ENCODE data around the gene DRAM2. TPM values are rescaled to one million over a fixed set of nuclear protein-coding genes. Genes with fewer than 3 reads are reported as not detected.

DRAM2 gene
- total RNA-seq, 4 donors from 2014 or later, result 28.7 to 31.6 (median 30.0) TPM

GRCh38 chr1:111116496-111116895, 23.4 kb downstream of the DRAM2 start:
- DNase-seq (ENCODE audit: extremely low spot score), result no peak
- Histone ChIP-seq H3K4me1 (no peaks in the 10 kb centered on the region), H3K9me3 (no peaks in the 10 kb centered on the region), H3K36me3 (peaks cover 26 to 66% (median 38%) of the 10 kb centered on the region in 4 donors), H3K4me3 (no peak overlapping the region), H3K27me3 (no peaks in the 10 kb centered on the region), H3K27ac (replicated peaks in 1 of 4) (no peak overlapping the region)
- intact Hi-C loops (cut with DNase I), result no loop called here
- TF ChIP-seq POLR2A (IDR thresholded peaks at IDR 0.05; ENCODE audit: low read depth), result no peak
- TF ChIP-seq EP300 (IDR thresholded peaks at IDR 0.05), result no peak
- TF ChIP-seq, protein P1, sequence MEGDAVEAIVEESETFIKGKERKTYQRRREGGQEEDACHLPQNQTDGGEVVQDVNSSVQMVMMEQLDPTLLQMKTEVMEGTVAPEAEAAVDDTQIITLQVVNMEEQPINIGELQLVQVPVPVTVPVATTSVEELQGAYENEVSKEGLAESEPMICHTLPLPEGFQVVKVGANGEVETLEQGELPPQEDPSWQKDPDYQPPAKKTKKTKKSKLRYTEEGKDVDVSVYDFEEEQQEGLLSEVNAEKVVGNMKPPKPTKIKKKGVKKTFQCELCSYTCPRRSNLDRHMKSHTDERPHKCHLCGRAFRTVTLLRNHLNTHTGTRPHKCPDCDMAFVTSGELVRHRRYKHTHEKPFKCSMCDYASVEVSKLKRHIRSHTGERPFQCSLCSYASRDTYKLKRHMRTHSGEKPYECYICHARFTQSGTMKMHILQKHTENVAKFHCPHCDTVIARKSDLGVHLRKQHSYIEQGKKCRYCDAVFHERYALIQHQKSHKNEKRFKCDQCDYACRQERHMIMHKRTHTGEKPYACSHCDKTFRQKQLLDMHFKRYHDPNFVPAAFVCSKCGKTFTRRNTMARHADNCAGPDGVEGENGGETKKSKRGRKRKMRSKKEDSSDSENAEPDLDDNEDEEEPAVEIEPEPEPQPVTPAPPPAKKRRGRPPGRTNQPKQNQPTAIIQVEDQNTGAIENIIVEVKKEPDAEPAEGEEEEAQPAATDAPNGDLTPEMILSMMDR (IDR thresholded peaks at IDR 0.05), result no peak
- TF ChIP-seq POLR2AphosphoS5 (IDR thresholded peaks at IDR 0.05), result no peak
- WGBS, result 95% methylated on average over 2 of the region's 2 CpGs

DNA sequence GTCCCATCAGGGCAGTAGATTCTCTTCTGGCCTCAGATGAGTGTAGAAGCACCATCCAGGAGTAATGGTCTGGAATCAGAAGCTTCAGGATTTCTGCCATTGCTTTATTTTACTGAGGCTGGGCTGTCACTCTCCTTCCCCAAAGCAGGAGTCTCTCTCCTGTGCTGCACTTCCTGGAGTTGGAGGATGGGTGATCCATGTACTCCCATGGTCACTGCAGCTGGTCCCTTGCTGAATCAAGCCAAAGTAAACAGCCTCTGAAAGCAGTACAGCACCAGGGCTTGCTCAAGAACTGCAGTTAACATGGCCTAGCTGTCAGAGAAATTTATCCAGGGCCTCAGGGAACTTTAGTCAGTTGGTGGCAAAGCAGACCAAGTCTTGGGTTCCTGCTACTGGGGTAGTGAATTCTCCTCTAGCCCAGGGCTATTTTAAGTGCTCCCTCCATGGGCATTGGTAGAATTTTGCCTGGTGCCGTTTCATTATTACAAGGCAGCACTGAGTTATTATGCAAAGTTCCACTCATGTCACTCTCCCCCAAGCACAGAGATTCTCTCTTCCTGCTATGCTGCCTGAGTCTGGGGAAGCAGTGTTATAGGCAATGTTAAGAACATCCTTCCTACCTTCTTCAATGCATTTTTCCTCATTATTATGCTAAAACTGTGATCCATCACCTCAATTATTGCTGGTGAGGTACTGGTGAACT, 29.5 kb downstream of the DRAM2 start:
- H3K4me1 ChIP-seq, result no peaks in the 10 kb centered on the region
- peaks cover 0 to 8% (median 3%) of the 10 kb centered on the region in 4 donors for H3K9me3 ChIP-seq
- TF ChIP-seq EP300 (IDR thresholded peaks at IDR 0.05) (no peak), POLR2A (IDR thresholded peaks at IDR 0.05; ENCODE audit: low read depth) (no peak), POLR2AphosphoS5 (IDR thresholded peaks at IDR 0.05) (no peak)
- TF ChIP-seq, protein P1 (IDR thresholded peaks at IDR 0.05), result no peak
- DNase-seq (ENCODE audit: extremely low spot score), result no peak
- no peak overlapping the region for H3K27ac ChIP-seq (replicated peaks in 1 of 4)
- no peaks in the 10 kb centered on the region for H3K27me3 ChIP-seq
- 100% methylated on average over 1 of the region's 1 CpG for WGBS
- no peak overlapping the region for H3K4me3 ChIP-seq
- H3K36me3 ChIP-seq, result peaks cover 0 to 25% (median 3%) of the 10 kb centered on the region in 4 donors
- intact Hi-C loops (cut with DNase I), result no loop called here

GRCh38 chr1:111104981-111105380, 34.9 kb downstream of the DRAM2 start:
- intact Hi-C loops (cut with DNase I), result no loop called here
- Histone ChIP-seq H3K4me3 (no peak overlapping the region), H3K36me3 (no peaks in the 10 kb centered on the region), H3K27ac (replicated peaks in 1 of 4) (no peak overlapping the region), H3K9me3 (peaks cover 0 to 31% (median 12%) of the 10 kb centered on the region in 4 donors), H3K4me1 (no peaks in the 10 kb centered on the region), H3K27me3 (no peaks in the 10 kb centered on the region)
- TF ChIP-seq EP300 (IDR thresholded peaks at IDR 0.05) (no peak), POLR2A (IDR thresholded peaks at IDR 0.05; ENCODE audit: low read depth) (no peak), POLR2AphosphoS5 (IDR thresholded peaks at IDR 0.05) (no peak)
- TF ChIP-seq, protein P1 (IDR thresholded peaks at IDR 0.05), result no peak
- 96% methylated on average over 2 of the region's 2 CpGs for WGBS
- DNase-seq (ENCODE audit: extremely low spot score), result no peak

DNA sequence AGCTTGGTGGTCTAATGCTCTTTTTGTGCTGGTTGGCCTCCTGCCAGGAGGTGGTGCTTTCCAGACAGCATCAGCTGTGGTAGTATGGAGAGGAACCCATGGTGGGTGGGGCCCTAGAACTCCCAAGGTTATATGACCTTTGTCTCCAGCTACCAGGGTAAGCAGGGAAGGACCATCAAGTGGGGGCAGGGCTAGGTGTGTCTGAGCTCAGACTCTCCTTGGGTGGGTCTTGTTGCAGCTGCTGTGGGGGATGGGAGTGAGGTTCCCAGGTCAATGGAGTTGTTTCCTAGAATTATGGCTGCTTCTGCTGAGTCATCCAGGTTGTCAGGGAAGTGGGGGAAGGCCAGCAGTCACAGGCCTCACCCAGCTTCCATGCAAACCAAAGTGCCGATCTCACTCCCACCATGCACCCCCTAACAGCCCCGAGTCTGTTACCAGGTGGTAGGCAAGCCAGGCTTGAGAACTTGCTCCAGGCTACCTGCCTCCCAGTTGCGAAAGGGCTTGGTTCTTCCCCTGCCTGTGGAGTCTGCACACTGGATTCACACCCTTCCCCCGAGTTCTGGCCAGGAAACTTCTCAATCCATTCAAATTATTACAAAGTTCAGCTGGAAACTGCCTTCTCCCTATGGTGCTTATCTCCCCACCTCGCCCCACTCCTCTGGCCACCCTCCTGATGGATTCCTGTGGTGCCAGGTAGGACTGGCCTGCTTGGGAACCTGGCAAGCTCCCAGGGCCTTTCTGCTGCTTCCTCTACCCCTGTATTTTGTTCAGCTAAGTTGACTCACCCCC, 37.8 kb downstream of the DRAM2 start:
- H3K27me3 ChIP-seq, result no peaks in the 10 kb centered on the region
- WGBS, result 89% methylated on average over 5 of the region's 5 CpGs
- no peaks in the 10 kb centered on the region for H3K4me1 ChIP-seq
- intact Hi-C loops (cut with DNase I), result no loop called here
- peaks cover 0 to 47% (median 17%) of the 10 kb centered on the region in 4 donors for H3K9me3 ChIP-seq
- no peak for TF ChIP-seq POLR2A (IDR thresholded peaks at IDR 0.05; ENCODE audit: low read depth)
- no peak for TF ChIP-seq POLR2AphosphoS5 (IDR thresholded peaks at IDR 0.05)
- TF ChIP-seq, protein P1 (IDR thresholded peaks at IDR 0.05), result no peak
- TF ChIP-seq EP300 (IDR thresholded peaks at IDR 0.05), result no peak
- no peaks in the 10 kb centered on the region for H3K36me3 ChIP-seq
- DNase-seq (ENCODE audit: extremely low spot score), result no peak
- no peak overlapping the region for H3K4me3 ChIP-seq
- H3K27ac ChIP-seq (replicated peaks in 1 of 4), result no peak overlapping the region
